Fibroblast of pulmonary artery (primary cell): ENCODE results near the gene ZBTB2.
"Not testable (repeated sequence)": the region's sequence is repeated elsewhere in the genome, so short reads cannot be mapped to it uniquely, and the experiment has no call there.

ENCODE experiments used
- DNase-seq: peaks from one replicate; pipeline ENCODE4 v3.0.0-alpha.2; 2010; ENCODE audit warnings: low read depth
- H3K4me3 ChIP-seq: replicated peaks from 2 replicates; pipeline ENCODE4 v1.5.1; 2011; ENCODE audit warnings: low read depth, mild to moderate bottlenecking, control low read depth, low read length, moderate library complexity
- CTCF ChIP-seq: IDR thresholded peaks from 2 replicates; pipeline ENCODE4 v1.5.1; 2011; ENCODE audit warnings: mild to moderate bottlenecking, control low read depth, low read length, inconsistent platforms; ENCODE audit errors: missing control alignments

Gene ZBTB2

GRCh38 chr6:151322570-151322969 lies 68.8 kb downstream of the ZBTB2 start:
- no peak for TF ChIP-seq CTCF
- H3K4me3 ChIP-seq = no peak overlapping the region
- DNase-seq = no peak

GRCh38 chr6:151321438-151321837 lies 69.9 kb downstream of the ZBTB2 start:
- TF ChIP-seq CTCF = no peak
- no peak for DNase-seq

GRCh38 chr6:151320140-151320539 lies 71.2 kb downstream of the ZBTB2 start:
- no peak overlapping the region for H3K4me3 ChIP-seq
- TF ChIP-seq CTCF = no peak
- no peak for DNase-seq

More at GRCh38 chr6:151321438-151321837, 69.9 kb downstream of the ZBTB2 start:
- no peak overlapping the region for H3K4me3 ChIP-seq

- H3K4me3 ChIP-seq = no peak overlapping the region
- DNase-seq = no peak
- no peak for TF ChIP-seq CTCF
Observed at GRCh38 chr6:151317995-151318365, 73.4 kb downstream of the ZBTB2 start.

GRCh38 chr6:151317103-151317994 lies 74.0 kb downstream of the ZBTB2 start:
- DNase-seq = peak; percentile 90
- no peak for TF ChIP-seq CTCF
- no peak overlapping the region for H3K4me3 ChIP-seq

- H3K4me3 ChIP-seq, DNase-seq: not testable (repeated sequence)
Observed at GRCh38 chr6:151315661-151316060, 75.7 kb downstream of the ZBTB2 start.
